Retinal pigment epithelial cell (primary cell): ENCODE results near the gene MGAT5.
A peak's percentile ranks its signal among the peaks of the same experiment; 100 is the strongest.

Source experiments
- DNase-seq: peaks from one replicate; pipeline ENCODE4 v3.0.0-alpha.2; 2010; ENCODE audit warnings: low read depth
- H3K4me3 ChIP-seq: 2 replicates; pipeline ENCODE4 v1.5.1; 2011; ENCODE audit warnings: mild to moderate bottlenecking, low read length, control low read depth, moderate library complexity
- CTCF ChIP-seq: conservative IDR thresholded peaks from 2 replicates; pipeline ENCODE4 v1.5.1; 2011; ENCODE audit warnings: low read depth, low read length, control low read depth, inconsistent platforms

Gene MGAT5

GRCh38 chr2:134245340-134245984 lies 8.4 kb upstream of the MGAT5 start:
- peak; percentile 12 for DNase-seq
- TF ChIP-seq CTCF: peak; percentile 89
- no peak overlapping the region for H3K4me3 ChIP-seq

- H3K4me3 ChIP-seq: no peak overlapping the region
- no peak for TF ChIP-seq CTCF
- DNase-seq: no peak
Observed at GRCh38 chr2:134246154-134246874, 7.6 kb upstream of the MGAT5 start.

GRCh38 chr2:134247679-134248078 lies 6.2 kb upstream of the MGAT5 start:
- H3K4me3 ChIP-seq: no peak overlapping the region
- TF ChIP-seq CTCF: no peak
- no peak for DNase-seq

- DNase-seq: no peak
- H3K4me3 ChIP-seq: no peak overlapping the region
- no peak for TF ChIP-seq CTCF
Observed at GRCh38 chr2:134248913-134249312, 5.0 kb upstream of the MGAT5 start.

- DNase-seq: no peak
- H3K4me3 ChIP-seq: no peak overlapping the region
- TF ChIP-seq CTCF: no peak
Observed at GRCh38 chr2:134249755-134250154, 4.1 kb upstream of the MGAT5 start.

GRCh38 chr2:134250840-134251461 lies 2.9 kb upstream of the MGAT5 start:
- DNase-seq: no peak
- no peak overlapping the region for H3K4me3 ChIP-seq

More at GRCh38 chr2:134250840-134251461, 2.9 kb upstream of the MGAT5 start:
- no peak for TF ChIP-seq CTCF
